ENCODE measurements around the gene ADAM17. TPM values are rescaled to one million over a fixed set of nuclear protein-coding genes. Genes with fewer than 3 reads are reported as not detected.

The ADAM17 gene
- total and polyA plus RNA-seq, 2 of the 8 experiments (the other 6 are each of a cell fraction or from before 2014, with no cell fraction given): 6.5 to 23.5 TPM

- Histone ChIP-seq H2BK5ac (ENCODE audit: low read depth, low read length) (no peak overlapping the region), H3K36me3 (ENCODE audit: control insufficient read depth in 2 of 4, insufficient read depth in 4 of 4, low read length in 3 of 4) (peaks cover 2 to 59% (median 23%) of the 10 kb centered on the region in 4 experiments; a peak in 6 of 8 replicates), H2BK15ac (ENCODE audit: low read length) (no peak overlapping the region), H4K91ac (replicated peaks; ENCODE audit: insufficient read length, low read length) (no peak overlapping the region), H4K20me1 (replicated peaks in 1 of 2; ENCODE audit: control insufficient read depth in 1 of 2, insufficient read depth in 2 of 2, low read length in 2 of 2) (peaks cover 2 to 6% of the 10 kb centered on the region in 2 experiments), H2AFZ (ENCODE audit: low read length) (no peak overlapping the region), H3K4me3 (ENCODE audit: extremely low read depth in 1 of 4, insufficient read depth in 2 of 4, low read depth in 3 of 4, low read length in 4 of 4) (no peak overlapping the region), H3K9me3 (ENCODE audit: insufficient read depth in 2 of 2, low read depth in 1 of 2, low read length in 1 of 2) (no peaks in the 10 kb centered on the region), H3K4me2 (ENCODE audit: insufficient read depth in 1 of 2, low read depth in 2 of 2, low read length in 2 of 2) (no peak overlapping the region), H3K79me2 (ENCODE audit: control insufficient read depth in 1 of 2, insufficient read depth in 2 of 2, low read length in 2 of 2) (no peaks in the 10 kb centered on the region), H3K14ac (ENCODE audit: insufficient read length) (no peak overlapping the region), H3K4me1 (replicated peaks in 1 of 4; ENCODE audit: control insufficient read depth in 3 of 4, insufficient read depth in 4 of 4, low read length in 3 of 4) (no peaks in the 10 kb centered on the region), H3K9ac (replicated peaks in 1 of 4; ENCODE audit: extremely low read depth in 1 of 4, low read depth in 3 of 4, low read length in 3 of 4) (no peak overlapping the region), H3K79me1 (ENCODE audit: low read depth, low read length) (no peaks in the 10 kb centered on the region), H4K8ac (ENCODE audit: extremely low read depth, insufficient read depth, low read length) (no peak overlapping the region), H2BK12ac (ENCODE audit: low read depth, low read length) (no peak overlapping the region), H2AK5ac (ENCODE audit: low read depth, low read length) (no peak overlapping the region), H3K23ac (ENCODE audit: insufficient read length) (no peak overlapping the region), H3K27ac (ENCODE audit: low read depth, low read length) (no peak overlapping the region), H3K27me3 (replicated peaks in 1 of 4; ENCODE audit: control insufficient read depth in 3 of 4, extremely low read depth in 1 of 4, insufficient read depth in 3 of 4, low read length in 3 of 4) (no peaks in the 10 kb centered on the region), H3K56ac (replicated peaks; ENCODE audit: insufficient read length, low read depth, low read length) (no peak overlapping the region), H2BK20ac (ENCODE audit: low read length) (no peak overlapping the region), H2BK120ac (replicated peaks; ENCODE audit: low read depth, low read length) (no peak overlapping the region), H3K18ac (ENCODE audit: extremely low read depth, low read length) (no peak overlapping the region), H3K23me2 (ENCODE audit: low read depth, low read length) (no peaks in the 10 kb centered on the region), H3K4ac (replicated peaks; ENCODE audit: insufficient read length, low read depth, low read length) (no peak overlapping the region), H4K5ac (ENCODE audit: insufficient read length, low read depth, low read length) (no peak overlapping the region)
- FAIRE-seq: no peak
- no peak for DNase-seq (ENCODE audit: low read depth in 1 of 2, low spot score in 2 of 2)
- CTCF ChIA-PET (ENCODE audit: partially characterized antibody): interaction anchor here (1.4 kb wide), 1 partner anchor 10 kb away, joined by 4 read pairs; no protein-coding TSS in a partner anchor
- 86% methylated on average over 7 of the region's 7 CpGs; no CpG with 5 or more reads in 1 of the 2 experiments for WGBS, 2 experiments (ENCODE audit: extremely low coverage in 1 of 2, insufficient coverage in 1 of 2, insufficient read length in 1 of 2, insufficient replicate concordance in 2 of 2, low coverage in 1 of 2, low lambda C conversion rate in 2 of 2, missing lambda C conversion rate in 1 of 2)
- POLR2A ChIA-PET (ENCODE audit: partially characterized antibody): no interaction called here
- TF ChIP-seq RXRA (IDR thresholded peaks at IDR 0.05; ENCODE audit: insufficient read depth, low read depth, low read length) (no peak), ATF2 (IDR thresholded peaks at IDR 0.05; ENCODE audit: low read length) (no peak), SP1 (IDR thresholded peaks at IDR 0.05; ENCODE audit: low read depth, low read length) (no peak), HDAC6 (IDR thresholded peaks at IDR 0.05; ENCODE audit: low read depth, low read length) (no peak), SP4 (IDR thresholded peaks at IDR 0.05; ENCODE audit: low read length) (no peak), TBP (IDR thresholded peaks at IDR 0.05; ENCODE audit: low read depth, low read length) (no peak), JUN (IDR thresholded peaks at IDR 0.05; ENCODE audit: low read depth, low read length) (no peak), RFX5 (IDR thresholded peaks at IDR 0.05; ENCODE audit: borderline replicate concordance, low read depth, low read length) (no peak), RBBP5 (IDR thresholded peaks at IDR 0.05; ENCODE audit: borderline replicate concordance, low read depth, low read length) (no peak), KDM1A (IDR thresholded peaks at IDR 0.05; ENCODE audit: borderline replicate concordance, low read length) (no peak), TAF1 (IDR thresholded peaks at IDR 0.05; ENCODE audit: low read depth, low read length) (no peak), SRF (IDR thresholded peaks at IDR 0.05; ENCODE audit: low read depth, low read length) (no peak), CHD2 (IDR thresholded peaks at IDR 0.05; ENCODE audit: low read length) (no peak), CHD1 (IDR thresholded peaks at IDR 0.05; ENCODE audit: low read depth, low read length) (no peak), NRF1 (IDR thresholded peaks at IDR 0.05; ENCODE audit: low read depth, low read length) (no peak)
These were observed 90.5 kb downstream of the ADAM17 start for GRCh38 chr2:9465170-9465569.

Data from H1 (cell line).